ENCODE measurements around the gene LAPTM5. TPM values are rescaled to one million over a fixed set of nuclear protein-coding genes. Genes with fewer than 3 reads are reported as not detected.

Gene LAPTM5
- total and polyA plus RNA-seq, 8 donors, result 3.7 to 80.5 (median 10.9) TPM

- no peaks in the 10 kb centered on the region for H3K36me3 ChIP-seq
- ATAC-seq (peak; percentile 71 to 77 (median 72)), FAIRE-seq (no peak), DNase-seq (peak; percentile 55 to 96 (median 79))
- intact Hi-C loops (cut with DNase I), result loop anchor here in 2 of 3 donors (2.0 to 5.0 kb wide), 3 partner anchors 52 to 133 kb away; no protein-coding TSS in a partner anchor
- peaks cover 0 to 5% (median 0%) of the 10 kb centered on the region in 4 donors for H3K27me3 ChIP-seq
- WGBS, 2 donors, result 11 to 12% methylated on average over 12 of the region's 12 CpGs
- H3K9me3 ChIP-seq, result no peaks in the 10 kb centered on the region
- peak; percentile 84 to 98 (median 93) for TF ChIP-seq CTCF (IDR thresholded peaks at IDR 0.05)
- H3K4me3 ChIP-seq, result no peak overlapping the region
- H3K27ac ChIP-seq, result no peak overlapping the region
- H3K4me1 ChIP-seq, result peaks cover 0 to 6% (median 0%) of the 10 kb centered on the region in 3 donors
These were observed 21.9 kb upstream of the LAPTM5 start for GRCh38 chr1:30779294-30780071.

GRCh38 chr1:30778979-30779293 is 21.4 kb upstream of the LAPTM5 start:
- no peaks in the 10 kb centered on the region for H3K36me3 ChIP-seq
- intact Hi-C loops (cut with DNase I), result loop anchor here in 2 of 3 donors (2.0 to 5.0 kb wide), 2 partner anchors 52 to 60 kb away; no protein-coding TSS in a partner anchor
- peaks cover 0 to 5% (median 0%) of the 10 kb centered on the region in 4 donors for H3K27me3 ChIP-seq
- FAIRE-seq (no peak), ATAC-seq (no peak), DNase-seq (peak in 1 of 6 donors; percentile 26)
- 45 to 63% methylated on average over 6 of the region's 6 CpGs for WGBS, 2 donors
- no peak overlapping the region for H3K27ac ChIP-seq
- no peak overlapping the region for H3K4me3 ChIP-seq
- peaks cover 0 to 6% (median 0%) of the 10 kb centered on the region in 3 donors for H3K4me1 ChIP-seq
- H3K9me3 ChIP-seq, result no peaks in the 10 kb centered on the region
- no peak for TF ChIP-seq CTCF (IDR thresholded peaks at IDR 0.05)

GRCh38 chr1:30778154-30778978 is 20.8 kb upstream of the LAPTM5 start:
- no peak for FAIRE-seq

GRCh38 chr1:30777904-30778153 is 20.3 kb upstream of the LAPTM5 start:
- intact Hi-C loops (cut with DNase I), result loop anchor here in 2 of 3 donors (2.0 to 5.0 kb wide), 2 partner anchors 51 to 59 kb away; no protein-coding TSS in a partner anchor
- no peak for DNase-seq
- H3K4me1 ChIP-seq, result peaks cover 0 to 5% (median 0%) of the 10 kb centered on the region in 3 donors
- no peak overlapping the region for H3K4me3 ChIP-seq
- no peak for FAIRE-seq
- peaks cover 0 to 5% (median 0%) of the 10 kb centered on the region in 4 donors for H3K27me3 ChIP-seq
- no peaks in the 10 kb centered on the region for H3K36me3 ChIP-seq
- no peak overlapping the region for H3K27ac ChIP-seq
- peak in 1 of 4 donors; percentile 9 for TF ChIP-seq CTCF (IDR thresholded peaks at IDR 0.05)
- no peak for ATAC-seq
- no peaks in the 10 kb centered on the region for H3K9me3 ChIP-seq
- 45 to 51% methylated on average over 4 of the region's 4 CpGs for WGBS, 2 donors

More at GRCh38 chr1:30778154-30778978, 20.8 kb upstream of the LAPTM5 start:
- DNase-seq (peak in 2 of 6 donors; percentile 26 to 51), ATAC-seq (no peak)
- WGBS, 2 donors, result 41 to 44% methylated on average over 11 of the region's 11 CpGs
- Histone ChIP-seq H3K4me3 (no peak overlapping the region), H3K36me3 (no peaks in the 10 kb centered on the region), H3K9me3 (no peaks in the 10 kb centered on the region), H3K4me1 (peaks cover 0 to 6% (median 0%) of the 10 kb centered on the region in 3 donors), H3K27ac (no peak overlapping the region), H3K27me3 (peaks cover 0 to 5% (median 0%) of the 10 kb centered on the region in 4 donors)
- intact Hi-C loops (cut with DNase I), result loop anchor here in 2 of 3 donors (2.0 to 5.0 kb wide), 2 partner anchors 51 to 60 kb away; no protein-coding TSS in a partner anchor
- TF ChIP-seq CTCF (IDR thresholded peaks at IDR 0.05), result no peak
